Measurements from ENCODE around the gene OPTN.
"Not testable (repeated sequence)": the region's sequence is repeated elsewhere in the genome, so short reads cannot be mapped to it uniquely, and the experiment has no call there.

Gene OPTN

DNA sequence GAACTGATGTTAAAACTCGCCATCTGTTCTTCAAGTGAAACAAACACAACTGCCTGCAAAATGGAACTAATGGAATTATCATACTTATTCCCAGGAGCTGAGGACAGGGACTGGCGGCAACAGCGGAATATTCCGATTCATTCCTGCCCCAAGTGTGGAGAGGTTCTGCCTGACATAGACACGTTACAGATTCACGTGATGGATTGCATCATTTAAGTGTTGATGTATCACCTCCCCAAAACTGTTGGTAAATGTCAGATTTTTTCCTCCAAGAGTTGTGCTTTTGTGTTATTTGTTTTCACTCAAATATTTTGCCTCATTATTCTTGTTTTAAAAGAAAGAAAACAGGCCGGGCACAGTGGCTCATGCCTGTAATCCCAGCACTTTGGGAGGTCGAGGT, 36.7 kb downstream of the OPTN start:
- DNase-seq = no peak

DNA sequence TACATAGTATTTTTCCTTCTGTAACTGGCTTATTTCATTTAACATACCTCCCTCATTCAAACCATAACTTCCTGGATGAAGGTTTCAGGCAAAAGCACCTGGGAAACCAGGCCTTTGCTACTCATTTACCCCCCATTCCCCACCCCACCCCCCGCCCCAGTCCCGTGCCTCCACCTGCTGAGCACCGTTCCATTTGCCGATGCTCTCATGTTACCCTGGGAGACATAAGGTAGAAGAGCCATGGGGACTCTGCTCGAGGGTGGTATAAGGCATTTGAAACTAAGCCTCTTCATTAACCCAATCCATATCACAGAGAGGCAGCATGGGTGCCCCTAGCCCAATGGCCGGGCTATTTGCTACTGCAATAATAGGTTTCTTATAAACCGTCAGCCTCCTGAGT, 39.2 kb downstream of the OPTN start:
- DNase-seq = no peak

DNA sequence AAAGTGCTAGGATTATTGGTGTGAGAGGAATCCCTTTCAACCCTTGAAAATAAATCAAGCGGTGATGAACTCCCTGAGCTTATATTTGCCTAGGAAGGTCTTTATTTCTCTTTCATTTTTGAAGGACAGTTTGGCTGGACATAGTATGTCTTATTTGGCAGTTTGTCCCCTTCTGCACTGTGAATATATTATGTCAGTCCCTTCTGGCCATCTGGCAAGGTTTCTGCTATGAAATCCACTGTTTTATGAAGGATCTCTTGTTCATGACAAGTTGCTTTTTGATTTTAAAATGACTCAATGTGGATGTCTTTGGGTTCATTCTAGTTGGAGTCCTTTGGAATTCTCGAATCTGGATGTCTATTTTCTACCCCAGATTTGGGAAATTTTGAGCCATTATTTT, 39.7 kb downstream of the OPTN start:
- DNase-seq = no peak

DNA sequence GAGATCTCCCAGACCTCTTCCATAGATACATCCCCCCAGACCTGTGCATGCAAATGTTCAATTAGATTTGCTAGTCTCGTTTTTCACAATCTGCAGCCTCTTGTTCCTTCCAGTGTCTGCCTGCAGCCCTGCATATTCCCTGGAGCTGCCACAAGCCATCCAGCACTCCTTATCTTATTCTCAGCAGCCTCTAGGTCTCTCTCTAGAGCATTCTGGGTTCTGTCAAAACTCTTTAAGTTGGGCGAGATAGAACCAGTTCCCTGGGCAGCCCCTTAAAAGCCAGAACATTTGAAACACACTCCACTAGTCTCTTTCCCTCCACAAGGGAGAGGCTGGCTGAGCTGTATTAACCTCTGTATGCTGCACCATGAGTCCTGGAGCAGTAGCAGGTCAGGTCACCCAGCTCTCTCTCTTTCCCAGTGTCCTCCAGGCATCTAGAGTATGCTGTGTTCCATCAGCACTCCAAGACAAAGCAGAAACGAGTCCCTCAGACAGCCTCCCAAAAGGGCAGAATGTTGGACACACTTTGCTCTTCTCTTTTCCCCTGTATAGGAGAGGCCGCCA, 40.7 kb downstream of the OPTN start:
- no peak for DNase-seq

DNA sequence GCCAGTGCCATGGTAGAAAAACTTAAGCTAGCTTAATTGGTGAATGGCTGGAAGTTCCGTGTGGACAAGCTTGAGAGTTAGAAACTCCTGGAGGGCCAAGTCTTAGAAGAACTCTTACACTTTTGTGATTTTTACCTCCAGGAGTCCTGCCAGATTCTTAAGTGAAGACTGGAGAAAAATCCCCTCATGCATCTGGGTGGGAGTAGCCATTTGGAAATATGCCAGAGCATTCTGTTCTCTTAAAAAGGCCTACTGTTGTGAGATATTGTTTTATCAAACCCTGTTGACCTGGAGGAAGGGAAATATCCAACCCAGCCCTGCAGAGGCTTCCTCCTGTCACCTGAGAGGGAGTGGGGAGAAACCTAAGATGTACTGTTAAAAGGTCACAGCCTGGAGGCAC, 43.8 kb downstream of the OPTN start:
- DNase-seq = no peak

DNA sequence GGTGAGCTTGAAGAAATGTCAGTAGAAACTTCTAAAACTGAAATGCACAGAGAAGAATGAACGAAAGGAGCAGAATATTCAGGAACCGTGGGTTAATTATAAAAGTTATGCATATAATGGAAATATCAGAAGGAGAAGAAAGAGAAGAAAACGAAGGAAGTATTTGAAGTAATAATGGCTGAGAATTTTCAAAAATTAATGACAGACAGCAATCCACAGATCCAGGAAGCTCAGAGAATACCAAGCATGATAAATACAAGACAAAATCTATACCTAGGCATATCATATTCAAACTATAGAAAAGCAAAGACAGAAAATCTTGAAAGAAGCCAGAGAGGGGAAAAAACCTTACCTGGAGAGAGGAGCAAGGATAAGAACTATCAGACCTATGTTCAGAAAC, 44.9 kb downstream of the OPTN start:
- no peak for DNase-seq

DNA sequence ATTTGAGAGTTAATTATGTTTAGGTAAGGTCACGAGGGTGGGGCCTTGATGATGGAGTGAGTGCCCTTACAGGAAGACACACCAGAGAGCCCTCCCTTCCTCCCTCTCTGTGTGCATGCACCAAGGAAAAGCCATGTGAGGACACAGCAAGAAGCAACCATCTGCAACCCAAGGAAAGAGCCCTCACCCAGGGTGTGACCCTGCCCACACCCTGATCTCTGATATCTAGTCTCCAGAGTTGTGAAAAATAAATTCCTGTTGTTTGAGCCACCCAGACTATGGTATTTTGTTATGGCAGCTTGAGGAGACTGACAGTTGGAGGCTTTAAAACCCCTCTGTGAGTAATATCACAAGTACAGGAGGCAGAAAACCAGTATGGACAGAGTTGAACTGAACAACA, 46.4 kb downstream of the OPTN start:
- no peak for DNase-seq

DNA sequence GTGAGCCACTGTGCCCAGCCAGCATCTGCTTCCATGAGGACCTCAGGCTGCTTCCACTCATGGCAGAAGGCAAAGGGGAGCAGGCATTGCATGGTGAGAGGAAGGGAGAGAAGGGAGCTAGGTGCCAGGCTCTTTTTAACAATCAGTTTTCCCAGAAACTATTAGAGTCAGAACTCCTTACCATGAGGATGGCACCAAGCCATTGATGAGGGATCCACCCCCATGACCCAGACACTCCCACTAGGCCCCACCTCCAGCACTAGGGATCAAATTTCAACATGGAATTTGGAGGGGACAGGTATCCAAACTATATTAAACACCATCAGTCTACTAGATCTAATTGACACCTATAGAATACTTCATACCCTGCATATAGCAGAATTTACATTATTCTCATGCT, 47.2 kb downstream of the OPTN start:
- no peak for DNase-seq

DNA sequence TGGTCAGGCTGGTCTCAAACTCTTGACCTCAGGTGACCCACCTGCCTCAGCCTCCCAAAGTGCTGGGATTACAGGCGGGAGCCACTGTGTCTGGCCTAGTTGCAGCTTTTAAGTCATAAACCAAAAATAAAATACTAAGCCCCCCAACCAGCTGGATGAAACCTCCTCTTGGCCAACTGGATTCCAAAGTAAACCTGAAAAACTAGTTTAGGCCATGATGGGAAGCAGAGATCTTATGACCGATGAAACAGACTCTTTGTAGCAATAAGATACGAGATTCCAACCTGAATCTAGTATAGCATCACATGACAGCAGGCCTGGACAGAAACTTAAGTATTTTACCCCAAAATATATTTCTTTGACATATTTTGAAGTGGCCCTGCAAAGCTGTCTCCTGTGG, 52.3 kb downstream of the OPTN start:
- DNase-seq = no peak

DNA sequence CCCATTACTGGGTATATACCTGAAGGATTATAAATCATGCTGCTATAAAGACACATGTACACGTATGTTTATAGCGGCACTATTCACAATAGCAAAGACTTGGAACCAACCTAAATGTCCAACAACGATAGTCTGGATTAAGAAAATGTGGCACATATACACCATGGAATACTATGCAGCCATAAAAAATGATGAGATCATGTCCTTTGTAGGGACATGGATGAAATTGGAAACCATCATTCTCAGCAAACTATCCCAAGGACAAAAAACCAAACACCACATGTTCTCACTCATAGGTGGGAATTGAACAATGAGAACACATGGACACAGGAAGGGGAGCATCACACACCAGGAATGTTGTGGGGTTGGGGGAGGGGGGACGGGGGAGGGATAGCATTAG, 55.9 kb downstream of the OPTN start:
- not testable (repeated sequence) for DNase-seq

DNA sequence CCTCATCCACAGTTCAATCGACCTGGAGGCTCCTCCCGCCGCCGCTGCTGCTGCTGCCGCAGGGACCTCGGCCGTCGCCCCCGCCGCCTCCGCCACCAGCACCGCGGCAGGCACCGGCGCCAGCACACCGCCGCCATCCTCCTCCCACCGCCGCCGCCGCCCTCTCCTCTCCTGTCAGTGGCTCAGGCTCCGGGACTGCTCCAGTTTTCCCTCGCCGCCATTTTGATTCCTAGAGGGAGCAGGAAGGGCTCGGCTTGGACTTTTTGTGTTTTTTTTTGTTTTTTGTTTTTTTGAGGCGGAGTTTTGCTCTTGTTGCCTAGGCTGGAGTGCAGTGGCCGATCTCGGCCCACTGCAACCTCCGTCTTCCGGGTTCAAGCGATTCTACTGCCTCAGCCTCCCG, 58.4 kb downstream of the OPTN start:
- DNase-seq = peak; percentile 14

DNA sequence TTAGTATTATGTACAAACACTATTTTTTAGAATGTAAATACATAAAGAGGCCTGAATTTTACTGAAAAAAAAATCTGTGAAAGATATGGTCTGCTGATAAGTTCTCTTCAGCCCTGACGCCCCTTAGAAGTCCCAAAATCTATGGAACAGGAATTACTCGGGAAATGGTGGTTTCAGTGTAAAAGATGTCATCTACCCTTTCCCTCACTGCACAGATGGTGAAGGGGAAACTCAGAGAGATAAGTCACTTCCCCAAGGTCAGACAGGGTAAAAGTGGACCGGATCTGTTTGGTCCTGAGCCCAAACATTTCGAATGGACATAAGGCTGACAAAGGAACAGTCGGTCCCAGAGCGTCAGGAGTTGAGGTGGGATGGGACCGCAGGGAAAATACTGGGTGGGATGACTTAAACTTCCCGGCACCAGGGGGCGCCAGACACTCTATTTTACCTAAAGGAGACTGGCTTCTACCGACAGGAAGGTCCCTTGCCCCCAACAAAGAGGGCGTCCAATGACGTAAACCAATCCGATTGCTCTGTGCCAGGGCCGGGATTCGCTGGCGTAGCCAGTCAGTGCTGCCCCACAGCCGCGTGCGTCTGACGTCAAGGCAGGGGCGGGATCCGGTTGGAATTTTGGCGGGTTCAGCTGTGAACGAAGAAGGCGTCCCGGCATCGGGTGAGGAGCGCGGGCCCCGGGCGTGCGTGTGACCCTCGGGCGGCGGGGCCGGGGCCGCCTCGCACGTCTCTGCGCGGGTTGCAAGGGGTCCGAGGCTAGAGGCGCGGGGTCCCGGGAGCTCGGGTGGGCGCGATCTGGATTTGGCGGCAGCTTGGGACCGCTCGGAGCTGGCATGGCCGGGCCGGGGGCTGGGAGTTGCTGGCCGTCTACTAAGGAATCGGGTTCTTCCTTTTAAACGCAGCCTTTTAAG, 61.2 kb downstream of the OPTN start, which contains the start of gene MCM10:
Gene MCM10 (plus strand): TSS at position 625 of the 923 bp plus-strand sequence. CDS start 2,645 bp downstream, outside the sequence.
- DNase-seq = peak; percentile 99

DNA sequence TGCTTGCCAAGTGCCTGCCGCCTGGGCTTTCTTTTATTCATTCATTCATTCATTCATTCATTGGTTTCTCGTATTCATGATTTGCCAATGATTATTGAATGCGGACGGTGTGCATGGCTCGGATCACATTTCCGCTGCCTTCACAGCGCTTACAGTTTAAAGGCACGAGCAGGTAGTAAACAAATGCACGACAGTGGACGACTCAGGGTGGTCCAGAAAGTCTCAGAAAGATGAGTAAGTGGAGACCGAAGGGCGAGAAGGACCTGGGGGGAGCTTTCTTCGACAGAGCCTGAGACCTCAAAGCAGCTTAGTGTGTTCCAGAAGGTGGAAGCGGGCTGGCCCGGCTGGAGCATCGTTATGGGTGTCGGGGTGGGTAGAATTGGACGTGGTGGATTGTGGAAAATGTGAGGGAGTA, 61.9 kb downstream of the OPTN start:
- peak; percentile 27 for DNase-seq

DNA sequence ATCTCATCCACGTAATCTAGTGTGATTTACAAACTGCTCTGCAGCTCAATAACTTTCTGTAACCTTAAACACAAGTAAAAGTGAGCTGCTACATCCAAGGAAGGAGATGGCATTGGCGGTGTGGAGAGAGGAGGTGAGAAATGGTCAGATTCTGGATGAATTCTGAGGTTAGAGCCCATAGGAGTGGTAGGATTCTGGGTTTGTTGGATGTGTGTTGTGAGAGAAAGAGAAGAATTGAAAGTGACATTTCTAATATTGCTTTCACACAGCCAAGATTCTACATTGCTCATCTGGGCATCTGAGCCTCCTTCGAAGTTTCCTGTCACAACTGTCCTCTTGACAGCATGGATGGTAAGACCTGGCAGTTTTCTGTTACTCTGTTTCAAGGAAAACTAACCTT, 63.9 kb downstream of the OPTN start:
- DNase-seq = no peak

DNA sequence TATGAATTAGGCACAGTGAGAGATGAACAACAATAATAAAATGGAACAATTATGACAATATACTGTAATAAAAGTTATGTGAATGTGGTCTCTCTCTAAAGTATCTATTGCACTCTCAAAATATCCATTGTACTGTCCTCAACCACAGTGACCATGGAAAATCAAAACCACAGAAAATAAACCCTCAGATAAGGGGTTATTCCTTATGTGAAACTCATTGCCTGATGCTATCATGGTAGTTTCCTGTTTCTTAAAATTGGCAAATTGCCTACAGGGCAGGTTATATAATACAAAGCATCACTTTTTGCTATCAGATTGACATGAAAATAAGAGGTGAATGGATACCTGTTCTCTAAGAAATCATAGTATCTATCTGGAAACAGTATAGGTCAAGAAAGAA, 65.2 kb downstream of the OPTN start:
- no peak for DNase-seq

DNA sequence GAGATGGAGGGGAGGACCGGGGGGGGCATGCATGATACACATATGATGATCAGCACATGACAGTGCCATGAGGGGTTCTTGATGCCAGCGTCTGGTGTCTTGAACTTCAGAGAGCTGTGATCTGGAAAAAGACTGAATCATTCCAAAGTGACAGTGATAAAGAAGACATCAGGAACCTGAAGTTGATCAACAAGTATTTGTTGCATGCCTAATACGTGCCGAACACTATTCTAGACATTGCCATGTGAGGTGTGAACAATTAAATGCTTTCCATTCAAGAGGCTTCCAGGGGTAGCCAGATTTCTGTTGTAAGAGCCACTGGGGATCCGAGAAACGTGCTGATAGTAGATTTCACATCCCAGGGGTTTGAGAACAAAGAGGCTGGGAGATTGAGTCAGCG, 67.6 kb downstream of the OPTN start:
- no peak for DNase-seq

DNA sequence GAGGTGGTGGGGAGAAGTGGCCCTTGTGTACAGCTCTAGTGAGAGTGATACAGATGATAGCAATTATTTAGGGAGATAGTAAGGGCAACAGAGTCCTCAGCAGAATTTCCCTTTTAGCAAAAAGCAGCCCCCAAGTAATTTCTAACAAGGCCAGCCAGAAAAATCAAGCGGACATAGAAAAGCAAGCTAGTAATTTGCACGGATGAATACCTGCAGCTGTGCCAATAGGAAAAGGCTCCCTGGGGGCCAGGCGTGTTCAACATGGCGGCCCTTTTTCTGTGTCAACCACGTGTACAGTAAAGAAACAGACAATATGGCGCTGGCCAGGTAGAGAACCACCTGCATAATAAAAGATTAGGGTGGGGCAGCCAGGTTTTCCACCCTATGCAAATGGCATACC, 68.8 kb downstream of the OPTN start:
- DNase-seq = no peak

DNA sequence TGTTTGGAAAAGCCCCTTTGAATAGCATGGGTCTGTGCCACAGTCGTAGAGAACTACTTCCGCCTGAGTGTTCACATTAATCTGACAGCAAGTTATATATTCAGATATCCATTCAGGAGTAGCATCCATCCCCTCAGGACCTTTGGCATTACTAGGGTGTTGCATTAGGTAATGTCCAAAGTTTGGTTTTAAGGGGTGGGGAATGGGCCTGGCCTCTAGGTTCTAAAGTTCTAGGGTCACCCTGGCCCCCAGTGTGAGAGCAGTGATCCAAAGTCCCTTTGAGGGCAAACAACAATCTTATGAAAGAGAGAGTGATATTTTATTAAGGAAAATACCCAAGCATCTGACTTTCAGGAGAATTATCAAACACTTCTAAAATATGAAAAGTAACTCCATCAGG, 73.7 kb downstream of the OPTN start:
- DNase-seq = no peak

DNA sequence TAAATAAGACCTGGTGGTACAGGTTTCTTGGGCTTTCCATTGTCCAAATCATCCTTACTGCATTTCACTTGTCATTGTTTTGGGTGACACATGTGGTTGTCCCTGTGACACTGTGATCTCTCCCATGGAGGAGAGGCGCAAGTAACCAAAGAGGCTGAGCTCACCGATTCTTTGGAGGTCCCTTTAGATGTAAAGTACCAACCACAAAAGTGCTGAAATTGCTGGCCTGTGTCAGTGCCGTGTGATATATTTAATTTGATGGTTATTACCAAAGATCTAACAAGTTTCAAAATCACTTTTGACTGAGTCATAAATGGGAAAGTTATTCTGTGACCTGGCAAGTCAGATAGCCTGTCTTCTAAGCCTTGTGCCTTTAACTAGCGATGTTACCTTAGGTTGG, 80.8 kb downstream of the OPTN start:
- DNase-seq = peak; percentile 81

DNA sequence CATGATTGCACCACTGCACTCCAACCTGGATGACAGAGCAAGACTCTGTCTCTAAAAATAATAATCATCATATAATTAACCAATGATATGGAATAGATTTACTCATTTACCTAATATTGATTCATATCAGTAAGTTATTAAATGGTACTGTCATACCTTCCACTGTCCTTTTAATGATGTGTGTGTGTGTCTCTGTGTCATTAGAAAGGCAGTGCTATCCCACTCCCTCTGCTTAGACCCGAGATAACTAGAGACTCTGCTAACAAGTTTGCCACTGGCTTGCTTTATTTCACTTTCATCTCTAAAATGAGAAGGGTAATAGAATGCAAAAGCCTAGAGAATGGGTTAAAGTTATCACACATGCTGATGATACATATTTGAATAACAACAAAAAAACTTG, 82.5 kb downstream of the OPTN start:
- no peak for DNase-seq

DNA sequence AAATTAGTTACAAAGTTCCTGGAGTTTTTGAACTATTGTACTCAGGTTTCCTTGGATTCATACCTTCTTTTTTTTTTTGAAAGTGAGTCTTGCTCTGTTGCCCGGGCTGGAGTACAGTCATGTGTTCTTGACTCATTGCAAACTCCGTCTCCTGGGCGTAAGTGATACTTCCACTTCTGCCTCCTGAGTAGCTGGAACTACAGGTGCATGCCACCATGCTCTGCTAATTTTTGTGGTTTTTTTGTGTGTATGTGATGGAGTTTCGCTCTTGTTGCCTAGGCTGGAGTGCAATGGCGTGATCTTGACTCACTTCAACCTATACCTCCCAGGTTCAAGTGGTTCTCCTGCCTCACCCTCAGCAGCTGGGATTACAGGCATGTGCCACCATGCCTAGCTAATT, 83.7 kb downstream of the OPTN start:
- no peak for DNase-seq

DNA sequence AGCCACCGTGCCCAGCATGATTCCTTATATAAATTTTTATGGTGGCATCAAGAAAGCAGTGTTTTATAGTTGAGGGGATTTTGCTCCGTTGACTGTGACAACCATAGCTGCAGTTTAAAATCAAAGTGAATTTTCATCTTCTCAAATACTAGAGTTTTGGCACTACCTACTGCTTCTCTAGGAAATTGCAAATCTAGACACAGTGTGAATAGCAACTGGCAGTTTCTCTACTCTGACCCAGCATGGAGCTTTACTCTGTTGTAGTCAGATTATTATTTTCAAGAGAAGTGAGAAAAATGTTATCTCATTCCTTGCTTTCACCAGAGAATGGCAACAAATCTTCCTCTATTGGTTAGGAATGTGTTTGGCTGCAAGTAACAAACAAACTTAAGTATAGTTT, 84.3 kb downstream of the OPTN start:
- no peak for DNase-seq

DNA sequence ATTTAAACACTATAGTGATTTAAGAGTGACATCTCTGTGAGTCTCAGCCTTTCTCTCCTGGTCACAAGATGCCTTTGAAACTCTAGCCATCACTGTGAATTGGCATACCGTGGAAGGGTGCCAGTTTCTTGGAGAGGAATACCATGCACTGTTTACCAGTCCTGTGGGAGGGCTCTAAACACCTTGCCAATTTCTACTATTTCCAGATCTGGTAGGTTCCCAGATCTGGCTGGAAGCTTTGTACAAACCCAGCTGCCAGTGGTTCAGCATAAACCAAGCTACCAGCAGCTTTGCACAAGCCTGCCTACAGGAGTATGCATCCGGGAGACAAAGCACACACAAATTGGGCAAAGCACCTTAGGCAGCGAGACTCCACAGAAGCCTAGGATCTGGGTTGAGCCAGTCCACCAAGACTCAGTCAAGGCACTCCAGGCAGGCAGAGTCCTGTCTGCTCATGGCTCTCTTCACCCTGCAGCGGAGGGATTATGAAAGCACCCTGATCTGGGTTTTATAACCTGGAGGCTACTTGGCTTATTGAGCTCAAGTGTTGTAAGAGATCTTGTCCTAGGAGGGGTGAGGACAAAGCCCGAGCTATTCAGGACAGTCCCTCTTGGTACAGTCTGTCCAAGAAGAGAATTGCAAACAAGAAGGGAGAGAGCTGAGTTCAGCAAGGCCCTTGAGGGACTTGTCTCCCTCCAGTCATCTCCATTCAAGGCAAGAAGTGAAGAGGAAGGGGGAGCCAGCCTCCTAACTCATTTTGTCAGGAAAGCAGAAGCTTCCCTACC, 85.0 kb downstream of the OPTN start:
- DNase-seq = no peak

DNA sequence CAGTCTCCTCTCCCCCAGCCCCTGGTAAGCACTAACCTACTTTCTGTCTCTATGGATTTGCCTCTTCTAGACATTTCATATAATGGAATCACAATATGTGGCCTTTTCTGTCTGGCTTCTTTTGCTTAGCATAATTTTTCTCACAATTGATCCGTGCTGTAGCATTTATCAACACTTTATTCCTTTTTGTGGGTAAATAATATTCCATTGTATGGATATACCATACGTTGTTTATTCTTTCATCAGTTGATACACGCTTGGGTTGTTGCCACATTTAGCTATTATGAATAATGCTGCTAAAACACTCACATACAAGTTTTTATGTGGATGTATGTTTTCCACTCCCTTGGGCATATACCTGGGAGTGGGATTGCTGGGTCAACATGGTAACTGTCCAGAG, 87.2 kb downstream of the OPTN start:
- DNase-seq = no peak

Measured in activated CD4-positive, alpha-beta T cell treated with anti-CD3 and anti-CD28 coated beads, Interleukin-10, Interleukin-2, amounts not matched to agents 100 ng/mL and 50 ng/mL, durations not matched to agents 16 hours and 8 hours (primary cell).